Skeletal muscle tissue (tissue), 4 donors: Measurements from ENCODE around the gene BICDL2. TPM values are rescaled to one million over a fixed set of nuclear protein-coding genes. Genes with fewer than 3 reads are reported as not detected.

Source experiments
- H3K27ac ChIP-seq: one replicate; pipeline ENCODE4 v1.7.0; 2013; ENCODE audit warnings: mild to moderate bottlenecking, low read depth, low read length, inconsistent platforms
- H3K27me3 ChIP-seq, 3 donors: one replicate each; pipeline ENCODE4 v1.7.0; 2013; ENCODE audit warnings: low read length in 3 of 3; ENCODE audit not compliant: control insufficient read depth in 3 of 3, insufficient read depth in 3 of 3
- H3K36me3 ChIP-seq, 3 donors: one replicate each; pipeline ENCODE4 v1.7.0; 2013; ENCODE audit warnings: low read length in 3 of 3; ENCODE audit not compliant: control insufficient read depth in 3 of 3, insufficient read depth in 3 of 3
- H3K4me1 ChIP-seq, 3 donors: one replicate each; pipeline ENCODE4 v1.7.0; 2013; ENCODE audit warnings: low read length in 3 of 3, mild to moderate bottlenecking in 3 of 3; ENCODE audit not compliant: control insufficient read depth in 3 of 3, insufficient read depth in 3 of 3
- H3K4me3 ChIP-seq, 3 donors: one replicate each; pipeline ENCODE4 v1.7.0; 2013; ENCODE audit warnings: low read length in 3 of 3
- H3K9ac ChIP-seq, 3 donors: one replicate each; pipeline ENCODE4 v1.7.0; 2013; ENCODE audit warnings: low read length in 3 of 3, mild to moderate bottlenecking in 3 of 3, moderate library complexity in 2 of 3, low read depth in 1 of 3
- H3K9me3 ChIP-seq, 3 donors: one replicate each; pipeline ENCODE4 v1.7.0; 2013; ENCODE audit warnings: low read length in 3 of 3; ENCODE audit not compliant: control insufficient read depth in 3 of 3
- total RNA-seq: library from RNA; depleted of rRNA; stranded (reverse); fragments of >200 nt; gene quantifications from one replicate; pipeline ENCODE4 v1.2.3, GENCODE V29; 2014
- donor health status: Osteomylitis.

BICDL2 gene
- total RNA-seq, 1 donor from 2014 or later: not detected

GRCh38 chr16:3003582-3004270 lies 33.0 kb downstream of the BICDL2 start:
- peak overlapping the region in 1 of 3 donors; percentile 40 for H3K9ac ChIP-seq
- H3K27ac ChIP-seq: no peak overlapping the region
- H3K4me1 ChIP-seq: peaks cover 0 to 6% (median 4%) of the 10 kb centered on the region in 3 donors
- H3K27me3 ChIP-seq: peaks cover 10 to 30% (median 13%) of the 10 kb centered on the region in 3 donors
- H3K36me3 ChIP-seq: peaks cover 3 to 5% (median 4%) of the 10 kb centered on the region in 3 donors
- peak overlapping the region in 2 of 3 donors; percentile 17 to 49 for H3K4me3 ChIP-seq
- no peaks in the 10 kb centered on the region for H3K9me3 ChIP-seq

DNA sequence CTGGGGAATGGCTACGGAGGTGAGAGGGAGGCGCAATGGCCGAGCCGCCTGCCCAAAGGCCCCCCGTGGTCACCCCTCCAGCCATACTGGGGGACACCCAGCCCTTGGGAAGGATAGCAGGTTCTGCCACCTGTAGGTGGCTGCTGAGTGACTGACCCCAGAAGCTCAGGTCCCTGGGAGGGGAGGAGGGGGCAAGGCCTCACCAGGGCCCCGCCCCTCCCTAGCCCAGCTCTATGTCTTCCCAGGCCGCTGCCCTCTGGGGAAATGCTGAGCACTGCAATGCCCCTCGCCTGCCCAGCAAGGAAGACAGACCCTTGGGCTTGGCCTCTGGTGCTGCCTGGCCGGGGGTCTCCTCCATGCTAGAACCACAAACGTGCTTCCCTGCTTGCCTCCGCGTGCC lies 35.4 kb downstream of the BICDL2 start:
- Histone ChIP-seq H3K4me3 (no peak overlapping the region), H3K4me1 (peaks cover 0 to 4% (median 3%) of the 10 kb centered on the region in 3 donors), H3K9me3 (no peaks in the 10 kb centered on the region), H3K27me3 (peaks cover 0 to 10% (median 0%) of the 10 kb centered on the region in 3 donors), H3K36me3 (no peaks in the 10 kb centered on the region), H3K9ac (no peak overlapping the region), H3K27ac (no peak overlapping the region)

DNA sequence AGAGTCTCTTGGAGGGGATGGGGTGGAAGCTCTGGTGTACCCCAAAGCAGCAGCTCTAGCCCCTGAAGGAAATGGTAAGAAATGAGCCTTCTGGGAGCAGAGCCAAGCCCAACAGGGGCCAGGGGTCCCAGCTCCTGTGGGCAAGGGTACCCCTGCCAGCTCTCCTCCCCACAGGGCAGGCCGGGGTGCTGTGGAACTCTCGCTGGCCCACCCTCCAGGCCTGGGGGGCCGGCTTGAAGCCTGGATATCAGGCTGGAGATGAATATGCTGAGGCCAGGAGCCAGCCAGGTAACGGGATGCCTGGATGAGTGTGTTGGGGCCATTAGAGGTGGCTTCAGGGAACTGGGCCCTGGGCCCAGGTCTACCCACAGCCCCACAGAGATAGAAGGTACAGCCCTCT lies 36.2 kb downstream of the BICDL2 start:
- peaks cover 0 to 4% (median 3%) of the 10 kb centered on the region in 3 donors for H3K4me1 ChIP-seq
- no peaks in the 10 kb centered on the region for H3K9me3 ChIP-seq
- H3K9ac ChIP-seq: no peak overlapping the region
- H3K27me3 ChIP-seq: peaks cover 0 to 6% (median 0%) of the 10 kb centered on the region in 3 donors
- no peak overlapping the region for H3K27ac ChIP-seq
- no peak overlapping the region for H3K4me3 ChIP-seq
- H3K36me3 ChIP-seq: no peaks in the 10 kb centered on the region

GRCh38 chr16:2999929-3000328 lies 36.8 kb downstream of the BICDL2 start:
- H3K36me3 ChIP-seq: no peaks in the 10 kb centered on the region
- H3K9ac ChIP-seq: no peak overlapping the region
- no peak overlapping the region for H3K4me3 ChIP-seq
- peaks cover 0 to 3% (median 2%) of the 10 kb centered on the region in 3 donors for H3K4me1 ChIP-seq
- H3K9me3 ChIP-seq: no peaks in the 10 kb centered on the region
- H3K27ac ChIP-seq: no peak overlapping the region
- H3K27me3 ChIP-seq: peaks cover 0 to 6% (median 0%) of the 10 kb centered on the region in 3 donors

DNA sequence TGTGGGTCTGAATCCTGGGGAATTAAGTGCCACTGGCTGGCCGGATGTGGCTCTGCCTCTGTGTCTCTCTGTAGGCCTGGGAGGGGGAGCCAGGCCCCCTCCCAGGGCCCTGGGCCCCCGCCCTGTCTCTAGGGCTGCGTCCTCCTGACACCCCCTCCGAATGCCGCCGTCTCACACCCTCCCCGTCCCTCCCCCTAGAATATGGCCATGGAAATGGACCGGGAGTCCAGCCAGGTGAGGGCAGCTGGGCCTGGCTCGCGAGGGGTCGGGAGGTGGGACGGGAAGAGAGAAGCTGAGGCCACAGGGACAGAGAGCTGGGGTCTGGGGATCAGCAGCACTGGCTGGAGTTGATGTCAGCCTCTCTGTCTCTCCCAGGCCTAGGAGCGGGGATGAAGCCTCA lies 40.4 kb downstream of the BICDL2 start:
- no peaks in the 10 kb centered on the region for H3K9me3 ChIP-seq
- no peaks in the 10 kb centered on the region for H3K36me3 ChIP-seq
- no peak overlapping the region for H3K4me3 ChIP-seq
- no peaks in the 10 kb centered on the region for H3K4me1 ChIP-seq
- no peak overlapping the region for H3K9ac ChIP-seq
- H3K27me3 ChIP-seq: peaks cover 0 to 5% (median 0%) of the 10 kb centered on the region in 3 donors
- H3K27ac ChIP-seq: no peak overlapping the region

DNA sequence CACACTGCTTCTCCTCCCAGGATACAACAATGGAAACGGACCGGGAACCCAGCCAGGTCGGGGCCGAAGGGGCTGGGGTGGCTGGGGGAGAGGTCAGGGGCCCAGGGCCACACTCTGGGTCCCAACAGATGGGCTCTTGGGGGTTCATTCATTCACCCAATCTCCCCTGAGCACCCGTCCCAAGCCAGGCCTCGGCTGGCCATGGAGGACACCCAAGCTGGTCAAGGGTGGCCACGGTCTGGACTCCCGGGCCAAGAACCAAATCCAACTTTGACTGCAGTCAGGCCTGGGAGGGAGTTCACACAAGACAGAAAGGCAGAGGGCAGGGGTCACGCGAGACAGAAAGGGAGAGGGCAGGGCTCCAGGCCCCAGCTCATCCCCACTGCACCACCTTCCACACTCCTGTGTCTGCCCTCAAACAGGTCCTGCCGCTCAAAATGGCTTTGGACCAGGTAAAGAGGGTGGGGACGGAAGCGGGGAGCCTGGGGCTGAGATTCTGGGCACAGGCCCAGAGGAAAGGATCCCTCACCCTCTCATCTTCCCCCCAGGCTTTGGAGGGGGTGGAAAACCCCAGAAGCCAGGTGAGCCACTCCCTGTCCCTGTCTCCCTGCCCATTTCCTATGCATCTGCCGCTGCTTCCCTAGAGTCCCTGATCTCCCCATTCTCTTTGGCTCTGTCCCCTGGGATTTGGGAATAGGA lies 44.2 kb downstream of the BICDL2 start:
- Histone ChIP-seq H3K36me3 (no peaks in the 10 kb centered on the region), H3K9ac (no peak overlapping the region), H3K9me3 (no peaks in the 10 kb centered on the region), H3K4me3 (no peak overlapping the region), H3K4me1 (peaks cover 0 to 3% (median 0%) of the 10 kb centered on the region in 3 donors), H3K27ac (no peak overlapping the region), H3K27me3 (peaks cover 0 to 9% (median 8%) of the 10 kb centered on the region in 3 donors)

DNA sequence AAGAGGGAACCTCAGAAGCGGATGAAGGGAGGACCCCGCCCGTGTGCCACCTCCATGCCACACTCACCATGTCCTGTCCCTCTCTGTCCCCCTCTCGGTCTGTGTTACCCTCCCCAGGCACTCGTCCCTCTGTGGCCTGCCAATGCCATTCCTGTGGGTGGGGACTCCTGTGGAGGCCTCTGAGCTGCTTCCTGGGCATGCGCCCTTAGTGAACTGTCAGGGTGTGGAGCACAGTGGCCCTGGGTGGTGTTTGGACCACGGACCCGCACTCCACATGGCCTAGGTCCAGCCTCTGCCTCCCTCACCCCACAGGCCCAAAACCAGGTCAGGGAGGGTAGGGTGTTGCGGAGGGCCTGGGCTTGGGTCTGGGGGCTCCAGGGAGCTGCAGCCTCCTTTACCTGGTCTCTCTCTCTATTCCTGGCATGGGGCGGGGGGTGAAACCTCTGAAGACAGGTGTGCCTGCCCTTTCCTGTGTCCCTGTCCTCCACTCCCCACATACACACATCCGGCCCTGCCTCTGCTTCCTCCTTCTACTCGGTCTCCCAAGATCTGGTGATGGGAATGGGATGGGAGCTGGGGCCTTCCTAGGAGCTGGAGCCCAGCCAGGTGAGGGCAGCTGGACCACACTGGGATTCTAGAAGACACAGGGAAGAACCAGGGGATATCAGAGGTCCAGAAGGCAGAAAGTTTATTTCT lies 45.0 kb downstream of the BICDL2 start:
- Histone ChIP-seq H3K36me3 (no peaks in the 10 kb centered on the region), H3K27me3 (peaks cover 0 to 9% (median 8%) of the 10 kb centered on the region in 3 donors), H3K4me3 (no peak overlapping the region), H3K27ac (no peak overlapping the region), H3K4me1 (peaks cover 2 to 8% (median 3%) of the 10 kb centered on the region in 3 donors), H3K9ac (no peak overlapping the region), H3K9me3 (no peaks in the 10 kb centered on the region)

GRCh38 chr16:2990891-2991290 lies 45.9 kb downstream of the BICDL2 start:
- Histone ChIP-seq H3K4me1 (peaks cover 11 to 16% (median 11%) of the 10 kb centered on the region in 3 donors), H3K9me3 (no peaks in the 10 kb centered on the region), H3K36me3 (no peaks in the 10 kb centered on the region), H3K4me3 (no peak overlapping the region), H3K9ac (no peak overlapping the region), H3K27me3 (peaks cover 0 to 9% (median 8%) of the 10 kb centered on the region in 3 donors), H3K27ac (no peak overlapping the region)

DNA sequence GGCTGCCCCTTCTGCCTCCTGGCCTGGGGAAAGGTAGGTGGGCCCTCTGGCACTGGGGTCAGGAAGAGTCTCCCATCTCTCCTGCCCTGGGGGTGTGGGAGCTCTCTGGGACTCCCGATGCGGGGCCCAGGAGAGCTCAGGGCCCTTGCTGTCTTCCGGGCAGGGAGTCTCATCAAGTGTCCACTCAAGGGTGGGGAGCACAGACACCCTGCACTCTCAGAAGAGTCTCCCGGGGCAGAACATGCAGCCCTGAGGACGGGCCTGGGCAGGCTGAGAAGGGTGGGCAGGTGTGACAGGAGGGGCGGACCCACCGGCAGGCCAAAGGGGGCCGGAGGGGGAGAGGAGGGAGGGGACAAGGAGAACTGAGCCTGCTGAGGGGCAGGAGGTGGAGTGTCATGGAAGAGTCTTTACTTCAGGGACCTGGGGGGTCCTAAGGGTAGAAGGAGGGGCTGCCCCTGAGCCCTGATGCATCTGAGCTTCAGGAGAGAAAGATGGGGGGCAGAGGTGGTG lies 48.1 kb downstream of the BICDL2 start:
- Histone ChIP-seq H3K4me1 (peaks cover 27 to 36% (median 29%) of the 10 kb centered on the region in 3 donors), H3K9me3 (no peaks in the 10 kb centered on the region)

More for the DNA sequence above, 48.1 kb downstream of the BICDL2 start:
- Histone ChIP-seq H3K27me3 (peaks cover 0 to 9% (median 8%) of the 10 kb centered on the region in 3 donors), H3K27ac (no peak overlapping the region), H3K36me3 (no peaks in the 10 kb centered on the region), H3K4me3 (no peak overlapping the region), H3K9ac (no peak overlapping the region)
